Measurements from ENCODE around the gene FOSL1. TPM values are rescaled to one million over a fixed set of nuclear protein-coding genes. Genes with fewer than 3 reads are reported as not detected.
"Not testable (repeated sequence)": the region's sequence is repeated elsewhere in the genome, so short reads cannot be mapped to it uniquely, and the experiment has no call there.

The FOSL1 gene
- total RNA-seq, 1 donor from 2014 or later: 0.53 TPM

GRCh38 chr11:65897020-65897471 is 3.1 kb downstream of the FOSL1 start:
- ATAC-seq (no peak), DNase-seq (ENCODE audit: low spot score) (no peak)

GRCh38 chr11:65896034-65896999 is 3.9 kb downstream of the FOSL1 start:
- DNase-seq (ENCODE audit: low spot score) (no peak), ATAC-seq (no peak)

- ATAC-seq (no peak), DNase-seq (ENCODE audit: low spot score) (no peak)
Measured at GRCh38 chr11:65895482-65895981, 4.7 kb downstream of the FOSL1 start.

GRCh38 chr11:65894034-65894591 is 6.1 kb downstream of the FOSL1 start:
- ATAC-seq: no peak
- DNase-seq (ENCODE audit: low spot score): no peak

- ATAC-seq (no peak), DNase-seq (ENCODE audit: low spot score) (no peak)
Measured at GRCh38 chr11:65892661-65893317, 7.4 kb downstream of the FOSL1 start.

GRCh38 chr11:65892137-65892540 is 8.0 kb downstream of the FOSL1 start:
- not testable (repeated sequence) for DNase-seq (ENCODE audit: low spot score)

GRCh38 chr11:65891219-65892136 is 8.7 kb downstream of the FOSL1 start:
- ATAC-seq (no peak), DNase-seq (ENCODE audit: low spot score) (no peak)

More at GRCh38 chr11:65892137-65892540, 8.0 kb downstream of the FOSL1 start:
- not testable (repeated sequence) for ATAC-seq

- ATAC-seq: peak; percentile 84
- peak; percentile 97 for DNase-seq (ENCODE audit: low spot score)
Measured at GRCh38 chr11:65890324-65891218, 9.6 kb downstream of the FOSL1 start, which contains the start of gene CCDC85B. Gene CCDC85B (plus strand): TSS chr11:65890673. CDS start chr11:65890784, 111 bp downstream.

GRCh38 chr11:65888163-65888814 is 11.9 kb downstream of the FOSL1 start, which contains the start of gene FIBP:
Gene FIBP (minus strand): TSS chr11:65888471. CDS start chr11:65888418, 53 bp downstream.
- DNase-seq (ENCODE audit: low spot score) (peak; percentile 97), ATAC-seq (peak; percentile 82)

- ATAC-seq (no peak), DNase-seq (ENCODE audit: low spot score) (no peak)
Measured at GRCh38 chr11:65887723-65888162, 12.4 kb downstream of the FOSL1 start.

- DNase-seq (ENCODE audit: low spot score) (no peak), ATAC-seq (no peak)
Measured at GRCh38 chr11:65886826-65887722, 13.1 kb downstream of the FOSL1 start.

- DNase-seq (ENCODE audit: low spot score): peak; percentile 42
- no peak for ATAC-seq
Measured at GRCh38 chr11:65885808-65886536, 14.2 kb downstream of the FOSL1 start.

GRCh38 chr11:65885231-65885630 is 15.0 kb downstream of the FOSL1 start:
- ATAC-seq (no peak), DNase-seq (ENCODE audit: low spot score) (no peak)

- DNase-seq (ENCODE audit: low spot score) (peak; percentile 80), ATAC-seq (peak; percentile 67)
Measured at GRCh38 chr11:65884716-65885092, 15.5 kb downstream of the FOSL1 start.

- DNase-seq (ENCODE audit: low spot score) (peak; percentile 46), ATAC-seq (no peak)
Measured at GRCh38 chr11:65883786-65884715, 16.1 kb downstream of the FOSL1 start.
